WTC11 (cell line): ENCODE measurements around the gene VAV2. TPM values are rescaled to one million over a fixed set of nuclear protein-coding genes. Genes with fewer than 3 reads are reported as not detected.
A peak's percentile ranks its signal among the peaks of the same experiment; 100 is the strongest.

ENCODE experiments used
- ATAC-seq: fragments of 200-7000 bp; cut with Tn5 transposase; 2 replicates; pipeline ENCODE4 v1.10.0; 2021; ENCODE audit warnings: mild to moderate bottlenecking, moderate library complexity
- CTCF ChIA-PET: fragments of 300-600 bp; sonication (Branson Sonifier 250); formaldehyde crosslinking; loops from one replicate; lab custom pipeline; 2021; ENCODE audit warnings: antibody characterized with exemption; lab: Charles Lee
- POLR2A ChIA-PET: fragments of 350-600 bp; sonication (Branson Sonifier 250); formaldehyde crosslinking; loops from one replicate; lab custom pipeline; 2021; ENCODE audit warnings: antibody characterized with exemption; lab: Charles Lee
- DNase-seq: peaks from one replicate; pipeline ENCODE4 v3.0.0; 2021; ENCODE audit warnings: low spot score
- H3K27ac Mint-ChIP-seq: 2 replicates; pipeline ENCODE4 v1.8.0; 2021; ENCODE audit warnings: mixed read lengths
- H3K27me3 Mint-ChIP-seq: 2 replicates; pipeline ENCODE4 v1.8.0; 2021; ENCODE audit warnings: low read depth, mild to moderate bottlenecking, moderate library complexity, mixed read lengths
- H3K36me3 Mint-ChIP-seq: 2 replicates; pipeline ENCODE4 v1.8.0; 2021; ENCODE audit warnings: mixed read lengths
- H3K4me1 Mint-ChIP-seq: 2 replicates; pipeline ENCODE4 v1.8.0; 2022; ENCODE audit warnings: mixed read lengths
- H3K4me3 Mint-ChIP-seq: 2 replicates; pipeline ENCODE4 v1.8.0; 2021; ENCODE audit warnings: mild to moderate bottlenecking, moderate library complexity, mixed read lengths
- H3K9me3 Mint-ChIP-seq: 2 replicates; pipeline ENCODE4 v1.8.0; 2021; ENCODE audit warnings: mixed read lengths
- ATF1 ChIP-seq: sonication (generic); formaldehyde crosslinking; IDR thresholded peaks from 2 replicates; pipeline ENCODE4 v1.8.1; 2023; ENCODE audit warnings: mild to moderate bottlenecking, moderate library complexity, missing genetic modification reagents
- ETV6 ChIP-seq: sonication (generic); formaldehyde crosslinking; IDR thresholded peaks from 2 replicates; pipeline ENCODE4 v1.8.1; 2022; ENCODE audit warnings: mild to moderate bottlenecking, missing genetic modification reagents
- FOXK1 ChIP-seq: sonication (generic); formaldehyde crosslinking; IDR thresholded peaks from 2 replicates; pipeline ENCODE4 v1.8.0; 2022; ENCODE audit warnings: mild to moderate bottlenecking, moderate library complexity, missing genetic modification reagents
- HMGA2 ChIP-seq: fragments of 250-450 bp; sonication (Bioruptor Pico); IDR thresholded peaks from 2 replicates; pipeline ENCODE4 v1.4.0; 2021; ENCODE audit warnings: mild to moderate bottlenecking, moderate library complexity
- MAX ChIP-seq: sonication (generic); formaldehyde crosslinking; IDR thresholded peaks from 2 replicates; pipeline ENCODE4 v1.8.0; 2022; ENCODE audit warnings: mild to moderate bottlenecking, missing genetic modification reagents
- NFE2L1 ChIP-seq: sonication (generic); formaldehyde crosslinking; IDR thresholded peaks from 2 replicates; pipeline ENCODE4 v1.8.1; 2023; ENCODE audit warnings: missing genetic modification reagents
- OVOL2 ChIP-seq: fragments of 250-450 bp; sonication (Bioruptor Pico); IDR thresholded peaks from 2 replicates; pipeline ENCODE4 v1.9.0; 2021; ENCODE audit warnings: mild to moderate bottlenecking, borderline replicate concordance
- SOX15 ChIP-seq: fragments of 250-450 bp; sonication (Bioruptor Pico); IDR thresholded peaks from 2 replicates; pipeline ENCODE4 v1.9.0; 2021; ENCODE audit warnings: mild to moderate bottlenecking
- TP53 ChIP-seq: sonication (generic); formaldehyde crosslinking; IDR thresholded peaks from 2 replicates; pipeline ENCODE4 v1.8.1; 2023; ENCODE audit warnings: mild to moderate bottlenecking, missing genetic modification reagents
- ZNF138 ChIP-seq: sonication (generic); formaldehyde crosslinking; conservative IDR thresholded peaks from 2 replicates; pipeline ENCODE4 v1.8.1; 2022; ENCODE audit warnings: mild to moderate bottlenecking, moderate library complexity, missing genetic modification reagents
- ZNF263 ChIP-seq: sonication (generic); formaldehyde crosslinking; IDR thresholded peaks from 2 replicates; pipeline ENCODE4 v1.8.1; 2022; ENCODE audit warnings: low read depth, mild to moderate bottlenecking, moderate library complexity, missing genetic modification reagents
- ZNF532 ChIP-seq: fragments of 250-450 bp; sonication (Bioruptor Pico); IDR thresholded peaks from 2 replicates; pipeline ENCODE4 v1.9.0; 2021; ENCODE audit warnings: mild to moderate bottlenecking, borderline replicate concordance
- ZNF671 ChIP-seq: fragments of 250-450 bp; sonication (Bioruptor Pico); IDR thresholded peaks from 2 replicates; pipeline ENCODE4 v1.8.0; 2021; ENCODE audit warnings: mild to moderate bottlenecking
- total RNA-seq: library from RNA; stranded (reverse); gene quantifications from 3 replicates; pipeline ENCODE4 v1.2.3, GENCODE V29; 2021
- TF ChIP-seq, protein P1 (sequence below): sonication (generic); formaldehyde crosslinking; IDR thresholded peaks from 2 replicates; pipeline ENCODE4 v1.8.1; 2022; ENCODE audit warnings: missing genetic modification reagents, borderline replicate concordance
- TF ChIP-seq, protein P2 (sequence below): sonication (generic); formaldehyde crosslinking; IDR thresholded peaks from 2 replicates; pipeline ENCODE4 v1.8.1; 2023; ENCODE audit warnings: mild to moderate bottlenecking, moderate library complexity, missing genetic modification reagents
- TF ChIP-seq, protein P3 (sequence below): sonication (generic); formaldehyde crosslinking; IDR thresholded peaks from 2 replicates; pipeline ENCODE4 v1.8.0; 2022; ENCODE audit warnings: missing genetic modification reagents
- TF ChIP-seq, protein P4 (sequence below): sonication (generic); formaldehyde crosslinking; IDR thresholded peaks from 2 replicates; pipeline ENCODE4 v1.8.1; 2022; ENCODE audit warnings: mild to moderate bottlenecking, moderate library complexity, missing genetic modification reagents
- TF ChIP-seq, protein P5 (sequence below): sonication (generic); formaldehyde crosslinking; IDR thresholded peaks from 2 replicates; pipeline ENCODE4 v1.8.1; 2023; ENCODE audit warnings: mild to moderate bottlenecking, missing genetic modification reagents, borderline replicate concordance
- TF ChIP-seq, protein P6 (sequence below): fragments of 250-450 bp; sonication (Bioruptor Pico); IDR thresholded peaks from 2 replicates; pipeline ENCODE4 v1.9.0; 2021; ENCODE audit warnings: mild to moderate bottlenecking

The VAV2 gene
- total RNA-seq, 1 experiment from 2014 or later: 39.7 TPM

DNA sequence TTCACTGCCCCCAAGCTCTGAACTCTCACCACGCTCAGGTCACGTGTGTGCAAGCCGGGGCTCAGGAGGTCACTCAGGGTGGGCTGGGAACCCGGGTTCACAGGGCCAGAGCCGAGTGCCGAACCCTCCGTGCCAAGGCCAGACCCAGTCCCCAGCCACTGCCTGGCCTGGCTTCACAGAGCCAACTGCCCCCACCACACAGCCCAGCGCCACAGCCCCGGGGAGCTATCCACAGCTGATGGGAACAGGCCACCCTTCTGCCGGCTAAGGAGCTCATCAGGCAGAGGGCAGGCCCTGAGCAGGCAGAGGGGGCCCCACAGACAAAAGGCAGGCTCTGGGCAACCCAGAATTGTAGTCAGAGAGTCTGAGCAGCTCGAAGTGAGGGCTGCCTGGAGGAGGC, 117.0 kb downstream of the VAV2 start:
- H3K36me3 Mint-ChIP-seq: no peaks in the 10 kb centered on the region
- no peak overlapping the region for H3K4me3 Mint-ChIP-seq
- ATAC-seq (no peak), DNase-seq (no peak)
- ChIA-PET POLR2A (no interaction called here), CTCF (interaction anchor here (0.5 to 3.0 kb wide), 6 partner anchors 11 to 118 kb away, joined by 3 to 14 read pairs (median 4); no protein-coding TSS in a partner anchor)
- no peak overlapping the region for H3K27ac Mint-ChIP-seq
- TF ChIP-seq, protein P1, sequence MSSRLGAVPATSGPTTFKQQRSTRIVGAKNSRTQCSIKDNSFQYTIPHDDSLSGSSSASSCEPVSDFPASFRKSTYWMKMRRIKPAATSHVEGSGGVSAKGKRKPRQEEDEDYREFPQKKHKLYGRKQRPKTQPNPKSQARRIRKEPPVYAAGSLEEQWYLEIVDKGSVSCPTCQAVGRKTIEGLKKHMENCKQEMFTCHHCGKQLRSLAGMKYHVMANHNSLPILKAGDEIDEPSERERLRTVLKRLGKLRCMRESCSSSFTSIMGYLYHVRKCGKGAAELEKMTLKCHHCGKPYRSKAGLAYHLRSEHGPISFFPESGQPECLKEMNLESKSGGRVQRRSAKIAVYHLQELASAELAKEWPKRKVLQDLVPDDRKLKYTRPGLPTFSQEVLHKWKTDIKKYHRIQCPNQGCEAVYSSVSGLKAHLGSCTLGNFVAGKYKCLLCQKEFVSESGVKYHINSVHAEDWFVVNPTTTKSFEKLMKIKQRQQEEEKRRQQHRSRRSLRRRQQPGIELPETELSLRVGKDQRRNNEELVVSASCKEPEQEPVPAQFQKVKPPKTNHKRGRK (CRISPR knock-in tag): no peak
- TF ChIP-seq, protein P2, sequence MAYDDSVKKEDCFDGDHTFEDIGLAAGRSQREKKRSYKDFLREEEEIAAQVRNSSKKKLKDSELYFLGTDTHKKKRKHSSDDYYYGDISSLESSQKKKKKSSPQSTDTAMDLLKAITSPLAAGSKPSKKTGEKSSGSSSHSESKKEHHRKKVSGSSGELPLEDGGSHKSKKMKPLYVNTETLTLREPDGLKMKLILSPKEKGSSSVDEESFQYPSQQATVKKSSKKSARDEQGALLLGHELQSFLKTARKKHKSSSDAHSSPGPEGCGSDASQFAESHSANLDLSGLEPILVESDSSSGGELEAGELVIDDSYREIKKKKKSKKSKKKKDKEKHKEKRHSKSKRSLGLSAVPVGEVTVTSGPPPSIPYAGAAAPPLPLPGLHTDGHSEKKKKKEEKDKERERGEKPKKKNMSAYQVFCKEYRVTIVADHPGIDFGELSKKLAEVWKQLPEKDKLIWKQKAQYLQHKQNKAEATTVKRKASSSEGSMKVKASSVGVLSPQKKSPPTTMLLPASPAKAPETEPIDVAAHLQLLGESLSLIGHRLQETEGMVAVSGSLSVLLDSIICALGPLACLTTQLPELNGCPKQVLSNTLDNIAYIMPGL: no peak
- TF ChIP-seq, protein P3, sequence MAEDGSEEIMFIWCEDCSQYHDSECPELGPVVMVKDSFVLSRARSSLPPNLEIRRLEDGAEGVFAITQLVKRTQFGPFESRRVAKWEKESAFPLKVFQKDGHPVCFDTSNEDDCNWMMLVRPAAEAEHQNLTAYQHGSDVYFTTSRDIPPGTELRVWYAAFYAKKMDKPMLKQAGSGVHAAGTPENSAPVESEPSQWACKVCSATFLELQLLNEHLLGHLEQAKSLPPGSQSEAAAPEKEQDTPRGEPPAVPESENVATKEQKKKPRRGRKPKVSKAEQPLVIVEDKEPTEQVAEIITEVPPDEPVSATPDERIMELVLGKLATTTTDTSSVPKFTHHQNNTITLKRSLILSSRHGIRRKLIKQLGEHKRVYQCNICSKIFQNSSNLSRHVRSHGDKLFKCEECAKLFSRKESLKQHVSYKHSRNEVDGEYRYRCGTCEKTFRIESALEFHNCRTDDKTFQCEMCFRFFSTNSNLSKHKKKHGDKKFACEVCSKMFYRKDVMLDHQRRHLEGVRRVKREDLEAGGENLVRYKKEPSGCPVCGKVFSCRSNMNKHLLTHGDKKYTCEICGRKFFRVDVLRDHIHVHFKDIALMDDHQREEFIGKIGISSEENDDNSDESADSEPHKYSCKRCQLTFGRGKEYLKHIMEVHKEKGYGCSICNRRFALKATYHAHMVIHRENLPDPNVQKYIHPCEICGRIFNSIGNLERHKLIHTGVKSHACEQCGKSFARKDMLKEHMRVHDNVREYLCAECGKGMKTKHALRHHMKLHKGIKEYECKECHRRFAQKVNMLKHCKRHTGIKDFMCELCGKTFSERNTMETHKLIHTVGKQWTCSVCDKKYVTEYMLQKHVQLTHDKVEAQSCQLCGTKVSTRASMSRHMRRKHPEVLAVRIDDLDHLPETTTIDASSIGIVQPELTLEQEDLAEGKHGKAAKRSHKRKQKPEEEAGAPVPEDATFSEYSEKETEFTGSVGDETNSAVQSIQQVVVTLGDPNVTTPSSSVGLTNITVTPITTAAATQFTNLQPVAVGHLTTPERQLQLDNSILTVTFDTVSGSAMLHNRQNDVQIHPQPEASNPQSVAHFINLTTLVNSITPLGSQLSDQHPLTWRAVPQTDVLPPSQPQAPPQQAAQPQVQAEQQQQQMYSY (CRISPR knock-in tag): no peak
- TF ChIP-seq SOX15: no peak
- TF ChIP-seq, protein P4, sequence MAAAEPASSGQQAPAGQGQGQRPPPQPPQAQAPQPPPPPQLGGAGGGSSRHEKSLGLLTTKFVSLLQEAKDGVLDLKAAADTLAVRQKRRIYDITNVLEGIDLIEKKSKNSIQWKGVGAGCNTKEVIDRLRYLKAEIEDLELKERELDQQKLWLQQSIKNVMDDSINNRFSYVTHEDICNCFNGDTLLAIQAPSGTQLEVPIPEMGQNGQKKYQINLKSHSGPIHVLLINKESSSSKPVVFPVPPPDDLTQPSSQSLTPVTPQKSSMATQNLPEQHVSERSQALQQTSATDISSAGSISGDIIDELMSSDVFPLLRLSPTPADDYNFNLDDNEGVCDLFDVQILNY (CRISPR knock-in tag): no peak
- TF ChIP-seq, protein P5, sequence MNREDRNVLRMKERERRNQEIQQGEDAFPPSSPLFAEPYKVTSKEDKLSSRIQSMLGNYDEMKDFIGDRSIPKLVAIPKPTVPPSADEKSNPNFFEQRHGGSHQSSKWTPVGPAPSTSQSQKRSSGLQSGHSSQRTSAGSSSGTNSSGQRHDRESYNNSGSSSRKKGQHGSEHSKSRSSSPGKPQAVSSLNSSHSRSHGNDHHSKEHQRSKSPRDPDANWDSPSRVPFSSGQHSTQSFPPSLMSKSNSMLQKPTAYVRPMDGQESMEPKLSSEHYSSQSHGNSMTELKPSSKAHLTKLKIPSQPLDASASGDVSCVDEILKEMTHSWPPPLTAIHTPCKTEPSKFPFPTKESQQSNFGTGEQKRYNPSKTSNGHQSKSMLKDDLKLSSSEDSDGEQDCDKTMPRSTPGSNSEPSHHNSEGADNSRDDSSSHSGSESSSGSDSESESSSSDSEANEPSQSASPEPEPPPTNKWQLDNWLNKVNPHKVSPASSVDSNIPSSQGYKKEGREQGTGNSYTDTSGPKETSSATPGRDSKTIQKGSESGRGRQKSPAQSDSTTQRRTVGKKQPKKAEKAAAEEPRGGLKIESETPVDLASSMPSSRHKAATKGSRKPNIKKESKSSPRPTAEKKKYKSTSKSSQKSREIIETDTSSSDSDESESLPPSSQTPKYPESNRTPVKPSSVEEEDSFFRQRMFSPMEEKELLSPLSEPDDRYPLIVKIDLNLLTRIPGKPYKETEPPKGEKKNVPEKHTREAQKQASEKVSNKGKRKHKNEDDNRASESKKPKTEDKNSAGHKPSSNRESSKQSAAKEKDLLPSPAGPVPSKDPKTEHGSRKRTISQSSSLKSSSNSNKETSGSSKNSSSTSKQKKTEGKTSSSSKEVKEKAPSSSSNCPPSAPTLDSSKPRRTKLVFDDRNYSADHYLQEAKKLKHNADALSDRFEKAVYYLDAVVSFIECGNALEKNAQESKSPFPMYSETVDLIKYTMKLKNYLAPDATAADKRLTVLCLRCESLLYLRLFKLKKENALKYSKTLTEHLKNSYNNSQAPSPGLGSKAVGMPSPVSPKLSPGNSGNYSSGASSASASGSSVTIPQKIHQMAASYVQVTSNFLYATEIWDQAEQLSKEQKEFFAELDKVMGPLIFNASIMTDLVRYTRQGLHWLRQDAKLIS (CRISPR knock-in tag): no peak
- no peak for TF ChIP-seq TP53
- no peak for TF ChIP-seq FOXK1 (CRISPR knock-in tag)
- no peak for TF ChIP-seq HMGA2 (CRISPR knock-in tag)
- no peak for TF ChIP-seq OVOL2
- TF ChIP-seq ZNF138 (CRISPR knock-in tag): no peak
- H3K27me3 Mint-ChIP-seq: no peaks in the 10 kb centered on the region
- H3K4me1 Mint-ChIP-seq: peaks cover 11% of the 10 kb centered on the region
- no peaks in the 10 kb centered on the region for H3K9me3 Mint-ChIP-seq

- Mint-ChIP-seq H3K27ac (peak overlapping the region; percentile 84), H3K4me1 (peaks cover 13% of the 10 kb centered on the region), H3K9me3 (no peaks in the 10 kb centered on the region), H3K4me3 (no peak overlapping the region), H3K36me3 (no peaks in the 10 kb centered on the region), H3K27me3 (no peaks in the 10 kb centered on the region)
- no peak for ATAC-seq
- DNase-seq: no peak
- ChIA-PET POLR2A (no interaction called here), CTCF (interaction anchor here (0.5 to 3.0 kb wide), 6 partner anchors 11 to 119 kb away, joined by 3 to 14 read pairs (median 5); no protein-coding TSS in a partner anchor)
- TF ChIP-seq, protein P6, sequence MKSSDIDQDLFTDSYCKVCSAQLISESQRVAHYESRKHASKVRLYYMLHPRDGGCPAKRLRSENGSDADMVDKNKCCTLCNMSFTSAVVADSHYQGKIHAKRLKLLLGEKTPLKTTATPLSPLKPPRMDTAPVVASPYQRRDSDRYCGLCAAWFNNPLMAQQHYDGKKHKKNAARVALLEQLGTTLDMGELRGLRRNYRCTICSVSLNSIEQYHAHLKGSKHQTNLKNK (CRISPR knock-in tag): no peak
- TF ChIP-seq ZNF263 (CRISPR knock-in tag): no peak
- no peak for TF ChIP-seq ZNF671 (CRISPR knock-in tag)
- no peak for TF ChIP-seq ETV6 (CRISPR knock-in tag)
- no peak for TF ChIP-seq ATF1 (CRISPR knock-in tag)
- TF ChIP-seq ZNF138 (CRISPR knock-in tag): no peak
- no peak for TF ChIP-seq OVOL2
- TF ChIP-seq ZNF532: no peak
- no peak for TF ChIP-seq NFE2L1
- no peak for TF ChIP-seq MAX (CRISPR knock-in tag)
Measured at GRCh38 chr9:133874659-133875058, 117.5 kb downstream of the VAV2 start.
